Chondrocyte (in vitro differentiated cells): ENCODE data around the gene PGM2. TPM values are rescaled to one million over a fixed set of nuclear protein-coding genes. Genes with fewer than 3 reads are reported as not detected.
A peak's percentile ranks its signal among the peaks of the same experiment; 100 is the strongest.

Source experiments
- DNase-seq: peaks from one replicate; pipeline ENCODE4 v3.0.0; 2021; ENCODE audit warnings: mixed read lengths, low spot score
- H3K27ac Mint-ChIP-seq: one replicate; pipeline ENCODE4 v1.8.0; 2021; ENCODE audit warnings: mild to moderate bottlenecking, moderate library complexity, mixed read lengths; ENCODE audit not compliant: unreplicated experiment
- H3K27me3 Mint-ChIP-seq: 2 replicates; pipeline ENCODE4 v1.8.0; 2021; ENCODE audit warnings: low read depth, mixed read lengths
- H3K36me3 Mint-ChIP-seq: 2 replicates; pipeline ENCODE4 v1.8.0; 2021; ENCODE audit warnings: low read depth, mixed read lengths
- H3K4me1 Mint-ChIP-seq: 2 replicates; pipeline ENCODE4 v1.8.0; 2021; ENCODE audit warnings: low read depth, mild to moderate bottlenecking, mixed read lengths
- H3K4me3 Mint-ChIP-seq: one replicate; pipeline ENCODE4 v1.8.0; 2021; ENCODE audit warnings: mild to moderate bottlenecking, moderate library complexity, mixed read lengths; ENCODE audit not compliant: unreplicated experiment
- H3K9me3 Mint-ChIP-seq: 2 replicates; pipeline ENCODE4 v1.8.0; 2021; ENCODE audit warnings: low read depth, mixed read lengths
- CTCF ChIP-seq: fragments of 200-600 bp; sonication (generic); IDR thresholded peaks from 2 replicates; pipeline ENCODE4 v1.5.0; 2021; ENCODE audit warnings: antibody characterized with exemption, mild to moderate bottlenecking, moderate library complexity
- total RNA-seq: library from RNA; stranded (reverse); gene quantifications from 3 replicates; pipeline ENCODE4 v1.2.1, GENCODE V29; 2021

PGM2 gene
- total RNA-seq, 1 donor from 2014 or later, result 26.4 TPM

GRCh38 chr4:37889849-37890800 lies 63.6 kb downstream of the PGM2 start:
- Mint-ChIP-seq H3K36me3 (no peaks in the 10 kb centered on the region), H3K4me1 (peaks cover 11% of the 10 kb centered on the region), H3K27ac (peak overlapping the region; percentile 74), H3K9me3 (no peaks in the 10 kb centered on the region), H3K27me3 (peaks cover 10% of the 10 kb centered on the region), H3K4me3 (peak overlapping the region; percentile 67)
- peak; percentile 40 for TF ChIP-seq CTCF
- DNase-seq, result no peak

GRCh38 chr4:37890801-37891259 lies 64.3 kb downstream of the PGM2 start, which contains the start of gene TBC1D1:
Gene TBC1D1 (plus strand): TSS chr4:37891084. CDS start chr4:37902096, 11,012 bp downstream.
- no peak for TF ChIP-seq CTCF
- H3K36me3 Mint-ChIP-seq, result no peaks in the 10 kb centered on the region
- DNase-seq, result no peak
- peak within 1 kb of the TSS; percentile 74 for H3K4me3 Mint-ChIP-seq
- peaks cover 11% of the 10 kb centered on the region for H3K4me1 Mint-ChIP-seq
- H3K9me3 Mint-ChIP-seq, result no peaks in the 10 kb centered on the region
- H3K27ac Mint-ChIP-seq, result peak within 1 kb of the TSS; percentile 74
- peaks cover 15% of the 10 kb centered on the region for H3K27me3 Mint-ChIP-seq

- H3K4me1 Mint-ChIP-seq, result peaks cover 11% of the 10 kb centered on the region
- no peak for DNase-seq
- no peak overlapping the region for H3K27ac Mint-ChIP-seq
- H3K27me3 Mint-ChIP-seq, result peaks cover 18% of the 10 kb centered on the region
- no peaks in the 10 kb centered on the region for H3K36me3 Mint-ChIP-seq
- H3K4me3 Mint-ChIP-seq, result peak overlapping the region; percentile 74
- no peaks in the 10 kb centered on the region for H3K9me3 Mint-ChIP-seq
- TF ChIP-seq CTCF, result peak; percentile 32
Observed at GRCh38 chr4:37891260-37892159, 65.0 kb downstream of the PGM2 start.

GRCh38 chr4:37892641-37893040 lies 66.2 kb downstream of the PGM2 start:
- no peak overlapping the region for H3K27ac Mint-ChIP-seq
- no peaks in the 10 kb centered on the region for H3K36me3 Mint-ChIP-seq
- H3K9me3 Mint-ChIP-seq, result no peaks in the 10 kb centered on the region
- no peak overlapping the region for H3K4me3 Mint-ChIP-seq
- peaks cover 11% of the 10 kb centered on the region for H3K4me1 Mint-ChIP-seq
- peaks cover 25% of the 10 kb centered on the region for H3K27me3 Mint-ChIP-seq
- DNase-seq, result no peak
- no peak for TF ChIP-seq CTCF

- no peaks in the 10 kb centered on the region for H3K9me3 Mint-ChIP-seq
- no peak overlapping the region for H3K4me3 Mint-ChIP-seq
- no peak overlapping the region for H3K27ac Mint-ChIP-seq
- H3K4me1 Mint-ChIP-seq, result peaks cover 11% of the 10 kb centered on the region
- TF ChIP-seq CTCF, result no peak
- H3K36me3 Mint-ChIP-seq, result no peaks in the 10 kb centered on the region
- H3K27me3 Mint-ChIP-seq, result peaks cover 26% of the 10 kb centered on the region
- no peak for DNase-seq
Observed at GRCh38 chr4:37893164-37893563, 66.7 kb downstream of the PGM2 start.
